MM.1S (cell line): ENCODE results near the gene TCEANC2.

Source experiments
- EZH2 ChIP-seq: fragments of 300-600 bp; sonication (generic); optimal IDR thresholded peaks from 2 replicates; pipeline ENCODE3; 2017; ENCODE audit warnings: low read depth, mild to moderate bottlenecking, antibody characterized with exemption, low read length, mixed read lengths
- TF ChIP-seq, protein P1 (sequence below): fragments of 300-600 bp; sonication (generic); IDR thresholded peaks from 2 replicates; pipeline ENCODE4 v1.5.1; 2016; ENCODE audit warnings: antibody characterized with exemption, low read length, mixed read lengths

DNA sequence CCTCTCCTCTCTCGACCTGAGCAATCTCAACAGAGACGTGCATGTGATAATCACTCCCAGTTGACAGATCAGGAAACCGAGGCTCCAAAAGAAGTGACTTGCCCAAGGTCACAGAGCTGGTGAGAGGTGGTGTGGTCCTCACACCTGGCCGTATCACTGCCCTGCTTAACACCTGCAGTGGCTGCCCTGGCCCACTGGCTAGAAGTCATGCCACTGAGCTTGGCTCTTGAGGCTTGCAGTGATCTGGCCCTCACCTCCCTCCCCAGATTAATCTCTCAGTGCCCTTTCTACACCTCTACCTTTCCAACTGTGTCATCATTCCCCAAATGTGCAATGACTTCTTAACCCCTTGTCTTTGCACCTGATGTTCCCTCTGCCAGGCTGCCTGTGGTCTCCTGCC is 60.6 kb downstream of the TCEANC2 start:
- TF ChIP-seq, protein P1, sequence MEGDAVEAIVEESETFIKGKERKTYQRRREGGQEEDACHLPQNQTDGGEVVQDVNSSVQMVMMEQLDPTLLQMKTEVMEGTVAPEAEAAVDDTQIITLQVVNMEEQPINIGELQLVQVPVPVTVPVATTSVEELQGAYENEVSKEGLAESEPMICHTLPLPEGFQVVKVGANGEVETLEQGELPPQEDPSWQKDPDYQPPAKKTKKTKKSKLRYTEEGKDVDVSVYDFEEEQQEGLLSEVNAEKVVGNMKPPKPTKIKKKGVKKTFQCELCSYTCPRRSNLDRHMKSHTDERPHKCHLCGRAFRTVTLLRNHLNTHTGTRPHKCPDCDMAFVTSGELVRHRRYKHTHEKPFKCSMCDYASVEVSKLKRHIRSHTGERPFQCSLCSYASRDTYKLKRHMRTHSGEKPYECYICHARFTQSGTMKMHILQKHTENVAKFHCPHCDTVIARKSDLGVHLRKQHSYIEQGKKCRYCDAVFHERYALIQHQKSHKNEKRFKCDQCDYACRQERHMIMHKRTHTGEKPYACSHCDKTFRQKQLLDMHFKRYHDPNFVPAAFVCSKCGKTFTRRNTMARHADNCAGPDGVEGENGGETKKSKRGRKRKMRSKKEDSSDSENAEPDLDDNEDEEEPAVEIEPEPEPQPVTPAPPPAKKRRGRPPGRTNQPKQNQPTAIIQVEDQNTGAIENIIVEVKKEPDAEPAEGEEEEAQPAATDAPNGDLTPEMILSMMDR = no peak
- no peak for TF ChIP-seq EZH2
